ENCODE measurements around the gene ORAI1.
"Not testable (repeated sequence)": the region's sequence is repeated elsewhere in the genome, so short reads cannot be mapped to it uniquely, and the experiment has no call there.

Gene ORAI1

GRCh38 chr12:121603581-121603980, 22.7 kb upstream of the ORAI1 start:
- no peak for DNase-seq (ENCODE audit: low read depth)

GRCh38 chr12:121608301-121608700, 18.0 kb upstream of the ORAI1 start:
- DNase-seq (ENCODE audit: low read depth) = no peak

- DNase-seq (ENCODE audit: low read depth) = no peak
Measured at GRCh38 chr12:121610239-121611149, 15.8 kb upstream of the ORAI1 start.

GRCh38 chr12:121611306-121611705, 15.0 kb upstream of the ORAI1 start:
- no peak for DNase-seq (ENCODE audit: low read depth)

GRCh38 chr12:121613462-121613861, 12.9 kb upstream of the ORAI1 start:
- no peak for DNase-seq (ENCODE audit: low read depth)

- no peak for DNase-seq (ENCODE audit: low read depth)
Measured at GRCh38 chr12:121614872-121615467, 11.4 kb upstream of the ORAI1 start.

- DNase-seq (ENCODE audit: low read depth) = no peak
Measured at GRCh38 chr12:121618659-121619233, 7.6 kb upstream of the ORAI1 start.

- DNase-seq (ENCODE audit: low read depth) = no peak
Measured at GRCh38 chr12:121620333-121620891, 5.9 kb upstream of the ORAI1 start.

GRCh38 chr12:121626853-121627640, 717 bp downstream of the ORAI1 start:
- peak; percentile 86 for DNase-seq (ENCODE audit: low read depth)

- DNase-seq (ENCODE audit: low read depth) = no peak
Measured at GRCh38 chr12:121628037-121628436, 1.7 kb downstream of the ORAI1 start.

GRCh38 chr12:121628536-121628935, 2.2 kb downstream of the ORAI1 start:
- DNase-seq (ENCODE audit: low read depth) = no peak

GRCh38 chr12:121630791-121631355, 4.5 kb downstream of the ORAI1 start:
- no peak for DNase-seq (ENCODE audit: low read depth)

GRCh38 chr12:121632069-121632970, 6.0 kb downstream of the ORAI1 start:
- no peak for DNase-seq (ENCODE audit: low read depth)

- DNase-seq (ENCODE audit: low read depth) = not testable (repeated sequence)
Measured at GRCh38 chr12:121633833-121634196, 7.5 kb downstream of the ORAI1 start.

- no peak for DNase-seq (ENCODE audit: low read depth)
Measured at GRCh38 chr12:121634836-121635235, 8.5 kb downstream of the ORAI1 start.

GRCh38 chr12:121637231-121637914, 11.0 kb downstream of the ORAI1 start:
- peak; percentile 52 for DNase-seq (ENCODE audit: low read depth)

- no peak for DNase-seq (ENCODE audit: low read depth)
Measured at GRCh38 chr12:121638298-121639202, 12.2 kb downstream of the ORAI1 start.

- no peak for DNase-seq (ENCODE audit: low read depth)
Measured at GRCh38 chr12:121641343-121641630, 15.0 kb downstream of the ORAI1 start.

GRCh38 chr12:121648458-121649028, 22.2 kb downstream of the ORAI1 start:
- DNase-seq (ENCODE audit: low read depth) = no peak
